ENCODE results near the gene MKRN2. TPM values are rescaled to one million over a fixed set of nuclear protein-coding genes. Genes with fewer than 3 reads are reported as not detected.
"Not testable (repeated sequence)": the region's sequence is repeated elsewhere in the genome, so short reads cannot be mapped to it uniquely, and the experiment has no call there.

The MKRN2 gene
- total RNA-seq, 1 donor from 2014 or later: 55.6 TPM

DNA sequence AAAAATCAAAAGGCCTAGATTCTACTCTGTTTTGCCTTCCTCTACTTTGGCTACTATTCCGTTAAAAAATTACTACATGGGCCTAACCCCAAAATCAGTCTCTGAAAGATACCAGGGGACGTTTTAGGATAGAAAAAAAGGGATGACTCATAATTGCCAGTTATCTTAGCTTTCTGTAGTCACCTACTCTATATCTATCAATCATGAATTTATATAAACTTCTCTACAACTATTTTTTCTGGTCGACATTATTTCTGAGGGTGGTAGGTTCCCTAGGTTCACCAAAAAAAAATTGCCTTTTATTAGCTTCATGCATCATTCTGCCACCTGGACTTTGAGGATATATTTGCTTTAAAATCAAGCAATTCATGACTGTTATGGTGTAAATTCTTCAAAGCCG lies 70.5 kb downstream of the MKRN2 start:
- Histone ChIP-seq H3K27me3 (ENCODE audit: control insufficient read depth, insufficient read depth, low read length) (no peaks in the 10 kb centered on the region), H3K4me3 (ENCODE audit: low read depth, low read length) (no peak overlapping the region), H3K36me3 (ENCODE audit: control insufficient read depth, insufficient read depth, low read length) (no peaks in the 10 kb centered on the region)
- TF ChIP-seq CTCF (IDR thresholded peaks at IDR 0.05; ENCODE audit: insufficient read depth, low read length, poor library complexity, severe bottlenecking): no peak
- DNase-seq (ENCODE audit: low read depth): no peak

- Histone ChIP-seq H3K4me3 (ENCODE audit: low read depth, low read length) (no peak overlapping the region), H3K36me3 (ENCODE audit: control insufficient read depth, insufficient read depth, low read length) (no peaks in the 10 kb centered on the region), H3K27me3 (ENCODE audit: control insufficient read depth, insufficient read depth, low read length) (no peaks in the 10 kb centered on the region)
- no peak for TF ChIP-seq CTCF (IDR thresholded peaks at IDR 0.05; ENCODE audit: insufficient read depth, low read length, poor library complexity, severe bottlenecking)
- no peak for DNase-seq (ENCODE audit: low read depth)
Observed at GRCh38 chr3:12628813-12629212, 71.9 kb downstream of the MKRN2 start.

GRCh38 chr3:12629560-12629959 lies 72.7 kb downstream of the MKRN2 start:
- DNase-seq (ENCODE audit: low read depth): no peak
- no peaks in the 10 kb centered on the region for H3K36me3 ChIP-seq (ENCODE audit: control insufficient read depth, insufficient read depth, low read length)
- no peaks in the 10 kb centered on the region for H3K27me3 ChIP-seq (ENCODE audit: control insufficient read depth, insufficient read depth, low read length)
- TF ChIP-seq CTCF (IDR thresholded peaks at IDR 0.05; ENCODE audit: insufficient read depth, low read length, poor library complexity, severe bottlenecking): no peak
- H3K4me3 ChIP-seq (ENCODE audit: low read depth, low read length): no peak overlapping the region

DNA sequence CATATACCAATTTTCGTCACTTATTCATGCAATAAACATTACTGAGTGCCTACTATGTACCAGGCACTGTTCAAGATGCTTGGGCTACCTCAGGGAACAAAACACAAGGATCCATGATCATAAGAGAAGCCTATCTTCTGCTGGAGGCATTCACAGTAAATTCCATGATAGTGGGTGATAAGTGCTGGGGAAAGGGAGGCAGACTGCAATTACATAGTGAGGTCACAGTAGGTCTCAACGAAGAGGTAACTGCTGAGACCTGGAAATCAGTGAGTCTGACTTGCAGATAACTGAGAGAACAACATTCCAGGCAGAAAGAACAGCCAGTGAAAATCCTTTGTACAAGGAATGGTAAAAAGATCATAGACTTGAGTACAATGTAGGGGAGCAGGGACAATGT lies 73.4 kb downstream of the MKRN2 start:
- Histone ChIP-seq H3K36me3 (ENCODE audit: control insufficient read depth, insufficient read depth, low read length) (no peaks in the 10 kb centered on the region), H3K4me3 (ENCODE audit: low read depth, low read length) (no peak overlapping the region), H3K27me3 (ENCODE audit: control insufficient read depth, insufficient read depth, low read length) (no peaks in the 10 kb centered on the region)
- TF ChIP-seq CTCF (IDR thresholded peaks at IDR 0.05; ENCODE audit: insufficient read depth, low read length, poor library complexity, severe bottlenecking): no peak
- DNase-seq (ENCODE audit: low read depth): no peak

GRCh38 chr3:12630843-12631242 lies 74.0 kb downstream of the MKRN2 start:
- not testable (repeated sequence) for DNase-seq (ENCODE audit: low read depth); H3K36me3 ChIP-seq (ENCODE audit: control insufficient read depth, insufficient read depth, low read length); H3K27me3 ChIP-seq (ENCODE audit: control insufficient read depth, insufficient read depth, low read length); H3K4me3 ChIP-seq (ENCODE audit: low read depth, low read length)

- no peak overlapping the region for H3K4me3 ChIP-seq (ENCODE audit: low read depth, low read length)
- no peak for TF ChIP-seq CTCF (IDR thresholded peaks at IDR 0.05; ENCODE audit: insufficient read depth, low read length, poor library complexity, severe bottlenecking)
- DNase-seq (ENCODE audit: low read depth): no peak
- H3K36me3 ChIP-seq (ENCODE audit: control insufficient read depth, insufficient read depth, low read length): no peaks in the 10 kb centered on the region
- H3K27me3 ChIP-seq (ENCODE audit: control insufficient read depth, insufficient read depth, low read length): no peaks in the 10 kb centered on the region
Observed at GRCh38 chr3:12632523-12632922, 75.6 kb downstream of the MKRN2 start.
